MM.1S (cell line): ENCODE measurements around the gene ANXA2.
A peak's percentile ranks its signal among the peaks of the same experiment; 100 is the strongest.
"Not testable (repeated sequence)": the region's sequence is repeated elsewhere in the genome, so short reads cannot be mapped to it uniquely, and the experiment has no call there.

Experiments used
- CTCF ChIP-seq: fragments of 300-600 bp; sonication (generic); IDR thresholded peaks from 2 replicates; pipeline ENCODE4 v1.5.1; 2016; ENCODE audit warnings: antibody characterized with exemption, low read length, mixed read lengths
- EZH2 ChIP-seq: fragments of 300-600 bp; sonication (generic); optimal IDR thresholded peaks from 2 replicates; pipeline ENCODE3; 2017; ENCODE audit warnings: low read depth, mild to moderate bottlenecking, antibody characterized with exemption, low read length, mixed read lengths

GRCh38 chr15:60359738-60360137 lies 38.0 kb downstream of the ANXA2 start:
- TF ChIP-seq CTCF = peak; percentile 61
- not testable (repeated sequence) for TF ChIP-seq EZH2
